Measurements from ENCODE around the gene GNB1. TPM values are rescaled to one million over a fixed set of nuclear protein-coding genes. Genes with fewer than 3 reads are reported as not detected.
A peak's percentile ranks its signal among the peaks of the same experiment; 100 is the strongest.

GNB1 gene
- total and polyA plus RNA-seq, 9 of the 15 experiments (the other 6 are each of a cell fraction or from before 2014, with no cell fraction given) = 34.3 to 388 (median 114) TPM

- Histone ChIP-seq H2AFZ (ENCODE audit: low read depth, low read length) (no peak overlapping the region), H3K27ac (ENCODE audit: extremely low read depth, low read depth, low read length) (peak overlapping the region; percentile 87), H3K27me3 (ENCODE audit: control insufficient read depth in 2 of 2, insufficient read depth in 2 of 2, low read length in 2 of 2) (no peaks in the 10 kb centered on the region), H3K4me2 (ENCODE audit: insufficient read depth, low read length) (peak overlapping the region; percentile 71), H4K20me1 (replicated peaks; ENCODE audit: control insufficient read depth, insufficient read depth, low read length) (0 out of 2 replicates have a peak, but pooled peaks cover 5% of the 10 kb centered on the region), H3K4me1 (replicated peaks in 1 of 2; ENCODE audit: control insufficient read depth in 2 of 2, insufficient read depth in 2 of 2, low read length in 2 of 2) (peaks cover 16 to 54% of the 10 kb centered on the region in 2 experiments), H3K36me3 (ENCODE audit: control insufficient read depth, insufficient read depth, low read length) (peaks cover 96% of the 10 kb centered on the region), H3K4me3 (no peak overlapping the region), H3K9me1 (ENCODE audit: control insufficient read depth, insufficient read depth, low read length) (peaks cover 9% of the 10 kb centered on the region), H3K79me2 (ENCODE audit: control insufficient read depth, insufficient read depth, low read length) (peaks cover 58% of the 10 kb centered on the region), H3K9ac (ENCODE audit: insufficient read depth in 1 of 2, low read depth in 2 of 2, low read length in 2 of 2) (peak overlapping the region; percentile 65 to 86; a peak in 3 of 4 replicates), H3K9me3 (replicated peaks; ENCODE audit: control insufficient read depth, insufficient read depth, low read depth, low read length) (no peaks in the 10 kb centered on the region)
- WGBS (ENCODE audit: insufficient coverage, low coverage, missing lambda C conversion rate) = 89% methylated on average over 35 of the region's 37 CpGs
- CTCF ChIA-PET (ENCODE audit: low intra/inter-chr PET ratio) = no interaction called here
- in situ Hi-C loops (cut with MboI) = no loop called here
- no peak for FAIRE-seq
- POLR2A ChIA-PET = interaction anchor here (0.5 to 2.1 kb wide), 9 partner anchors 9 to 390 kb away, joined by 3 to 11 read pairs (median 3); partner anchors contain the start of gene MIB2
- no peak for ATAC-seq
- TF ChIP-seq WHSC1 (IDR thresholded peaks at IDR 0.05; ENCODE audit: low read length) = peak; percentile 49
- TF ChIP-seq RBM22 (IDR thresholded peaks at IDR 0.05; ENCODE audit: low read depth, low read length, poor library complexity, severe bottlenecking) = peak; percentile 2
- peak; percentile 11; the same call in 1 of the 2 replicates for TF ChIP-seq SPI1 (IDR thresholded peaks at IDR 0.05; ENCODE audit: borderline replicate concordance, low read depth, low read length)
- TF ChIP-seq NEUROD1 (IDR thresholded peaks at IDR 0.05; ENCODE audit: borderline replicate concordance, low read depth, low read length, partially characterized antibody) = no peak
- intact Hi-C loops (cut with micrococcal nuclease) = loop anchor here (2.0 kb wide), 1 partner anchor 19 kb away; the partner anchor contains the start of gene NADK
- peak in 1 of 4 experiments; percentile 18 for DNase-seq (ENCODE audit: extremely low read depth in 1 of 4, low spot score in 3 of 4)
- no TSS peak for BruUV-seq (replicated peaks)
Measured at GRCh38 chr1:1759456-1760344, 131.2 kb downstream of the GNB1 start.
